GM12865 (cell line): ENCODE results near the gene SEC23A.
"Not testable (repeated sequence)": the region's sequence is repeated elsewhere in the genome, so short reads cannot be mapped to it uniquely, and the experiment has no call there.

ENCODE experiments used
- DNase-seq: peaks from one replicate; pipeline ENCODE4 v3.0.0; 2010; ENCODE audit warnings: low read depth
- H3K4me3 ChIP-seq: 2 replicates; pipeline ENCODE4 v1.5.1; 2011; ENCODE audit warnings: mild to moderate bottlenecking, low read depth, low read length, control low read depth
- CTCF ChIP-seq: IDR thresholded peaks from 2 replicates; pipeline ENCODE4 v1.5.1; 2011; ENCODE audit warnings: low read length, control low read depth, low read depth, inconsistent platforms; ENCODE audit not compliant: insufficient read depth; ENCODE audit errors: missing control alignments

Gene SEC23A

GRCh38 chr14:39102969-39103957 is at the start of gene SEC23A:
SEC23A (minus strand) TSS chr14:39103235; CDS start chr14:39096118, 7,117 bp downstream.
- TF ChIP-seq CTCF: no peak
- H3K4me3 ChIP-seq: peak within 1 kb of the TSS; percentile 90
- DNase-seq: peak; percentile 94

DNA sequence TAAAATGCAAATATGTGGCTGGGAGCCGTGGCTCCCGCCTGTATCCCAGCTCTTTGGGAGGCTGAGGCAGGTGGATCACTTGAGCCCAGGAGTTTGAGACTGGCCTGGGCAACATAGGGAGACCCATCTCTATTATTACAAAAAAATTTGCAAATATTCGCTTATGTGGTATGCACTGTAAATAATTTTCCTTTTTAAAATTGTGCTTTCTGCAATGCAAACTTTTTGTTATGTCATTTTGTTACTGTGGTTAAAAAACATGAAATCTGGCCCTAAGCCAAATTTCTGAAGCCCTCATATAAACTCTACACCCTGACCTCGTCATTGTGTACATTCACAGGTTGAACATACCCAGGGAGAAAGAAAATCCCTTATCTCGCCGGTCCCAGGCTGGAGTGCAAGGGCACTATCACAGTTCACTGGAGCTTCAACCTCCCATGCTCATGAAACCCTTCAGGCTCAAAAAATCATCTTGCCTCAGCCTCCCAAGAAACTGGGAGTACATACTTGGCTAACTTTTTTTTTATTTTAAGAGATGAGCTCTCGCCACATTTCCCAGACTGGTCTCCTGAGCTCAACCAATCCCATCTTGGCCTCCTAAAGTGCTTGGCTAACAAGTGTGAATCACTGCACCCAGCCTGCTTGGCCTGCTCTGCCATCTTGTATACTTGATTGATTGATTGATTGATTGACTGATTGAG is 42.4 kb upstream of the SEC23A start:
- H3K4me3 ChIP-seq: no peak overlapping the region
- TF ChIP-seq CTCF: no peak
- no peak for DNase-seq

DNA sequence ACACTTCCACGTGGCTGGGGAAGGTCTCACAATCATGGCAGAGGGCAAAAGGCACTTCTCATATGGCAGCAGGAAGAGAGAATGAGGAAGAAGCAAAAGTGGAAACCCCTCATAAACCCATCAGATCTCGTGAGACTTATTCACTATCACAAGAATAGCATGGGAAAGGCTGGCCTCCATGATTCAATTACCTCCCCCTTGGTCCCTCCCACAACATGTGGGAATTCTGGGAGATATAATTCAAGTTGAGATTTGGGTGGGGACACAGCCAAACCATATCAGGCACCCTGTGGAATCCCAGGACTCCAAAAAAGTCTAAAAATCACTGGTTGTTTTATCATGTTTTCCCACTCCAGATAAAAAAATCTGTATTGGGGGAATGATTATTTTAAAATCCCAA is 40.2 kb upstream of the SEC23A start:
- H3K4me3 ChIP-seq, DNase-seq: not testable (repeated sequence)

DNA sequence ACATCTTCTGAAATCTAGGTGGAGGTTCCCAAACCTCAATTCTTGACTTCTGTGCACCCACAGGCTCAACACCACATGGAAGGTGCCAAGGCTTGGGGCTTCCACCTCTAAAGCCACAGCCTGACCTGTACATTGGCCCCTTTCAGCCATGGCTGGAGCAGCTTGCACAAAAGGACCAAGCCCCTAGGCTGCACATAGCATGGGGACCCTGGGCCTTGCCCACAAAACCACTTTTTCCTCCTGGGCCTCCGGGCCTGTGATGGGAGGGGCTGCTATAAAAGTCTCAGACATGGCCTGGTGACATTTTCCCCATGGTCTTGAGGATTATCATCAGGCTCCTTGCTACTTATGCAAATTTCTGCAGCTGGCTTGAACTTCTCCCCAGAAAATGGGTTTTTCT is 38.6 kb upstream of the SEC23A start:
- not testable (repeated sequence) for DNase-seq, H3K4me3 ChIP-seq

GRCh38 chr14:39140170-39140569 is 37.1 kb upstream of the SEC23A start:
- no peak for DNase-seq
- TF ChIP-seq CTCF: no peak

DNA sequence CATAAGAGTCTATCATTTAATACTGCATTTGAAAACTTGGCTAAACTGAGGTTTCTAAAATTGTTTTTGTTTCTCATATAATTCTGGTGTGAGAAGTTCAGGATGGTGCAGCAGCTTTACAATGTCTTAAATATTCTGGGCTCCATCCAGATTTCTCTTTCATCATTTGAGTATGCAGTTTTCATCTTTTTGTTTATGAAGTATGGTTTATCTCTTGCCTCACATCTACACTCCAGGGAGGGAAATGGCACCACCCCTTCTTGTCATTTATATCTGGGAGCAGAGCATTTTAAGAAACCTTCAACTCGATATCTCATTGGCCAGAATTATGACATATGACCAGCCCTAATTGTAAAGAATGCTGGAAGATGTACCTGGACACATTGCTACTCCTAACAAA is 35.4 kb upstream of the SEC23A start:
- no peak for DNase-seq
- H3K4me3 ChIP-seq: no peak overlapping the region
- no peak for TF ChIP-seq CTCF

More at GRCh38 chr14:39140170-39140569, 37.1 kb upstream of the SEC23A start:
- H3K4me3 ChIP-seq: no peak overlapping the region

DNA sequence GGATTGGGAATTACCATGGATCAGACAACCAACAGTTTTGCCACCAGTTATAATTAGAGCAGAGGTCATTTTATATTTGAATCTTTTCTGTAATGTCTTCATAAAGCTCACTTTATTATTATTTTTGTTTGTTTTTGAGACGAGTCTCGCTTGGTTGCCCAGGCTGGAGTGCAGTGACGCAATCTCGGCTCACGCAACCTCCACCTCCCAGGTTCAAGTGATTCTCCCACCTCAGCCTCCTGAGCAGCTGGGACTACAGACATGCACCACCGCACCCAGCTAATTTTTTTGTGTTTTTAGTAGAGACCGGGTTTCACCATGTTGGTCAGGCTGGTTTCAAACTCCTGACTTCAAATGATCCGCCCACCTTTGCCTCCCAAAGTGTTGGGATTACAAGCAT is 34.8 kb upstream of the SEC23A start:
- not testable (repeated sequence) for H3K4me3 ChIP-seq, DNase-seq

DNA sequence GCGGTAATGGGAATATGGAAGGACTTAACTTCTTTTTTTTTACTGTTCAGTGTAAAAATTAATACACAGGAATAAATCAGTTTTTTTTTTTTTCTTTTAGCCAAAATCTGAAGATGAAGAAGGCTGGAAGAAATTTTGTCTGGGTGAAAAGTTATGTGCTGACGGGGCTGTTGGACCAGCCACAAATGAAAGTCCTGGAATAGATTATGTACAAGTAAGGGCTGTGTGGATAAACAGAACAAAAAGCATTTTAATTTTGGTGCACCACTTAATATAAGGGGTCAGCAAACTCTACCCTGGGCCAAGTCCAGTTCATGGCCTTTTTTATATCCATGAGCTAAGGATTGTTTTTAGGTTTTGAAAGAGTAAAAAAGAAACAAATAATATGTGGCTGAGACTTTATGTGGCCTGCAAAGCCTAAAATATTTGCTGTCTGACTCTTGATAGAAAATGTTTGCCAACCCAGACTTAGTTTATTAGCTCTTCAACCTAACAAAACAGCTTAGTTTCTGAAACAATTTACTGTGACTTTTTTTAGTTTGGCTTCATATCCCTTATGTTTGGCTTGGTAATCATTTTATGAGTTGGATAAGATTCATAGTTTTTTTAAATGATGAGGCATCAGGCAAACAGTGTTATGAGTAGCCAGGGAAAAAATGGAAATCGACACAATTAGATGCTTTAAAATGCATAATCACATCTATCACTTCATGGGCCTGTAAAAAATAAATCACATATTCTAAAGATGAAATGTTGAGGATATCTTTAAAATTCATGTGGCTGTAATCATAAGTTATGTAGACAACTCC is 19.5 kb upstream of the SEC23A start:
- no peak for DNase-seq
- no peak for TF ChIP-seq CTCF
- no peak overlapping the region for H3K4me3 ChIP-seq
